Calu3 (cell line): ENCODE results near the gene SURF6. TPM values are rescaled to one million over a fixed set of nuclear protein-coding genes. Genes with fewer than 3 reads are reported as not detected.
A peak's percentile ranks its signal among the peaks of the same experiment; 100 is the strongest.
"Not testable (repeated sequence)": the region's sequence is repeated elsewhere in the genome, so short reads cannot be mapped to it uniquely, and the experiment has no call there.

Experiments used
- BruUV-seq: library from RNA; stranded (reverse); fragments of 400-500 nt; replicated peaks from 2 replicates; lab custom pipeline; 2021; lab: Mats Ljungman, UMichigan
- CTCF ChIA-PET: fragments of 300-600 bp; sonication (Branson Sonifier 250); formaldehyde crosslinking; loops from one replicate; lab custom pipeline; 2022; ENCODE audit warnings: antibody characterized with exemption; lab: Charles Lee
- DNase-seq: peaks from one replicate; pipeline ENCODE4 v3.0.0; 2022
- H3K27ac Mint-ChIP-seq: one replicate; pipeline ENCODE4 v1.8.0; 2022; ENCODE audit warnings: mixed read lengths; ENCODE audit not compliant: unreplicated experiment
- H3K27me3 Mint-ChIP-seq: one replicate; pipeline ENCODE4 v1.8.0; 2022; ENCODE audit warnings: mixed read lengths; ENCODE audit not compliant: unreplicated experiment
- H3K36me3 Mint-ChIP-seq: one replicate; pipeline ENCODE4 v1.8.0; 2022; ENCODE audit warnings: mild to moderate bottlenecking, moderate library complexity, mixed read lengths; ENCODE audit not compliant: insufficient read depth, unreplicated experiment
- H3K4me1 Mint-ChIP-seq: one replicate; pipeline ENCODE4 v1.8.0; 2022; ENCODE audit warnings: mild to moderate bottlenecking, low read depth, mixed read lengths; ENCODE audit not compliant: unreplicated experiment
- H3K4me3 Mint-ChIP-seq: one replicate; pipeline ENCODE4 v1.8.0; 2022; ENCODE audit warnings: mild to moderate bottlenecking, low read depth, moderate library complexity, mixed read lengths; ENCODE audit not compliant: unreplicated experiment
- H3K9me3 Mint-ChIP-seq: one replicate; pipeline ENCODE4 v1.8.0; 2022; ENCODE audit warnings: low read depth, mixed read lengths; ENCODE audit not compliant: unreplicated experiment
- intact Hi-C: fragments of 100-400 bp; cut with micrococcal nuclease; formaldehyde crosslinking; loops from one replicate; pipeline ENCODE4 v1.10.0; 2022; ENCODE audit not compliant: unreplicated experiment
- total RNA-seq: library from RNA; stranded (reverse); gene quantifications from 2 replicates; pipeline ENCODE4 v1.2.3, GENCODE V29; 2022
- TF ChIP-seq, protein P1 (sequence below): fragments of 200-600 bp; IDR thresholded peaks from one replicate; pipeline ENCODE4 v1.8.0; 2022; ENCODE audit warnings: antibody characterized with exemption; ENCODE audit not compliant: unreplicated experiment

Gene SURF6
- total RNA-seq, 1 experiment from 2014 or later, result 20.4 TPM

DNA sequence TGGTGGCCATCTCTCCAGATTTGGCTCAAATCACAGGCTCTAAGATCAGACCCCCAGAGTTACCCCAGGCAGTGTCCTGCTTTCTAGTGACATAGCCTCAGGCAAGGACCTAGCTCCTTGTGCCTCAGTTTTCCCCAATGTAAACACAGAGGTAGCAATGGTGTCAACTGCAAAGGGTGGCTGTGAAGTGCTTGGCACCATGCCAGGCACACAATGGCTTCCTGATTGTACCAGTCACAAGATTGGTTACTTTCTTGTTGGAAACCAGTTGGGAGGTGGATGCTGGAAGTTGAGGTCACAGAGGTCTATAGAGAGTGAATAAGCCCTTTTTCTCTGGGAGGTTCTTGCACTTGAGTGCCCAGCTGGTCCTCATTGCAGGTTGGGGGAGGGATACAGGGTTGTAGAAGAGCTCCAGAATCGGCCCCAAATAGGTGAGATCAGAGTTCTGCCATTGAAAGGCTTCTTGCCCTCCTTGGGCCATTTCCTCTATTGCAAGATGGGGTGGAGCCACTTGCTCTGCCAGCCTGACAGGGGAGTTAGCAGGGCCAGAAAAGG lies 42.5 kb upstream of the SURF6 start:
- no peak overlapping the region for H3K27ac Mint-ChIP-seq
- no peaks in the 10 kb centered on the region for H3K9me3 Mint-ChIP-seq
- CTCF ChIA-PET, result interaction anchor here (0.9 kb wide), 1 partner anchor 48 kb away, joined by 3 read pairs; no protein-coding TSS in a partner anchor
- BruUV-seq, result no TSS peak
- peaks cover 18% of the 10 kb centered on the region for H3K36me3 Mint-ChIP-seq
- H3K4me3 Mint-ChIP-seq, result no peak overlapping the region
- no peaks in the 10 kb centered on the region for H3K27me3 Mint-ChIP-seq
- intact Hi-C loops, result no loop called here
- DNase-seq, result no peak
- TF ChIP-seq, protein P1, sequence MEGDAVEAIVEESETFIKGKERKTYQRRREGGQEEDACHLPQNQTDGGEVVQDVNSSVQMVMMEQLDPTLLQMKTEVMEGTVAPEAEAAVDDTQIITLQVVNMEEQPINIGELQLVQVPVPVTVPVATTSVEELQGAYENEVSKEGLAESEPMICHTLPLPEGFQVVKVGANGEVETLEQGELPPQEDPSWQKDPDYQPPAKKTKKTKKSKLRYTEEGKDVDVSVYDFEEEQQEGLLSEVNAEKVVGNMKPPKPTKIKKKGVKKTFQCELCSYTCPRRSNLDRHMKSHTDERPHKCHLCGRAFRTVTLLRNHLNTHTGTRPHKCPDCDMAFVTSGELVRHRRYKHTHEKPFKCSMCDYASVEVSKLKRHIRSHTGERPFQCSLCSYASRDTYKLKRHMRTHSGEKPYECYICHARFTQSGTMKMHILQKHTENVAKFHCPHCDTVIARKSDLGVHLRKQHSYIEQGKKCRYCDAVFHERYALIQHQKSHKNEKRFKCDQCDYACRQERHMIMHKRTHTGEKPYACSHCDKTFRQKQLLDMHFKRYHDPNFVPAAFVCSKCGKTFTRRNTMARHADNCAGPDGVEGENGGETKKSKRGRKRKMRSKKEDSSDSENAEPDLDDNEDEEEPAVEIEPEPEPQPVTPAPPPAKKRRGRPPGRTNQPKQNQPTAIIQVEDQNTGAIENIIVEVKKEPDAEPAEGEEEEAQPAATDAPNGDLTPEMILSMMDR, result no peak
- peaks cover 9% of the 10 kb centered on the region for H3K4me1 Mint-ChIP-seq

DNA sequence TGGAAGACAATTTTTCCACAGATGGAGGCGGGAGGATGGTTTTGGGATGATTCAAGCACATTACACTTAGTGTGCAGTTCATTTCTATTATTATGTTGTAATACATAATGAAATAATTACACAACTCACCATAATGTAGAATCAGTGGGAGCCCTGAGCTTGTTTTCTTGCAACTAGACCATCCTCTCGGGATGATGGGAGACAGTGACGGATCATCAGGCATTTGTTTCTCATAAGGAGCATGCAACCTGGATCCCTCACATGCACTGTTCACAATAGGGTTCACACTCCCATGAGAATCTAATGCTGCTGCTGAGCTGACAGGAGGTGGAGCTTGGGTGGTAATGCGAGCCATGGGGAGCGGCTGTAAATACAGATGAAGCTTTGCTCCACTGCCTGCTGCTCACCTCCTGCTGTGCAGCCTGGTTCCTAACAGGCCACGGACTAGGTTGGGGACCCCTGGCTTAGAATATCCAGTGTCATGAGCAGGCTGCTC lies 41.8 kb upstream of the SURF6 start:
- BruUV-seq, result no TSS peak
- Mint-ChIP-seq H3K27me3 (no peaks in the 10 kb centered on the region), H3K27ac (no peak overlapping the region), H3K4me3 (no peak overlapping the region), H3K36me3 (peaks cover 24% of the 10 kb centered on the region), H3K4me1 (peaks cover 9% of the 10 kb centered on the region), H3K9me3 (no peaks in the 10 kb centered on the region)
- intact Hi-C loops, result no loop called here
- DNase-seq, result peak; percentile 22
- CTCF ChIA-PET, result interaction anchor here (0.9 kb wide), 1 partner anchor 47 kb away, joined by 3 read pairs; no protein-coding TSS in a partner anchor
- TF ChIP-seq, protein P1, result no peak

DNA sequence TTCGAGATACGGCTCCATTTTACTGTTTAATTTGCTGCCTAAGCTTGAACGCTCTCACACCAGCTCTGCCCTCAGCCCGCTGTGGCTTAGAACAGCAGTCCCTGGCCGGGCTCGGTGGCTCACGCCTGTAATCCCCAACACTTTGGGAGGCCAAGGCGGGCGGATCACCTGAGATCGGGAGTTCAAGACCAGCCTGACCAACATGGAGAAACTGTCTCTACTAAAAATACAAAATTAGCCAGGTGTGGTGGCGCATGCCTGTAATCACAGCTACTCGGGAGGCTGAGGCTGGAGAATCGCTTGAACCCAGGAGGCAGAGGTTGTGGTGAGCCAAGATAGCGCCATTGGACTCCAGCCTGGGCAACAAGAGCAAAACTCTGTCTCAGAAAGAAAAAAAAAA lies 41.3 kb upstream of the SURF6 start:
- DNase-seq, H3K27ac Mint-ChIP-seq, H3K9me3 Mint-ChIP-seq, H3K27me3 Mint-ChIP-seq, H3K4me3 Mint-ChIP-seq, intact Hi-C loops, H3K4me1 Mint-ChIP-seq, BruUV-seq: not testable (repeated sequence)
- H3K36me3 Mint-ChIP-seq, result peaks cover 24% of the 10 kb centered on the region
- CTCF ChIA-PET, result interaction anchor here (0.9 kb wide), 1 partner anchor 46 kb away, joined by 3 read pairs; no protein-coding TSS in a partner anchor

DNA sequence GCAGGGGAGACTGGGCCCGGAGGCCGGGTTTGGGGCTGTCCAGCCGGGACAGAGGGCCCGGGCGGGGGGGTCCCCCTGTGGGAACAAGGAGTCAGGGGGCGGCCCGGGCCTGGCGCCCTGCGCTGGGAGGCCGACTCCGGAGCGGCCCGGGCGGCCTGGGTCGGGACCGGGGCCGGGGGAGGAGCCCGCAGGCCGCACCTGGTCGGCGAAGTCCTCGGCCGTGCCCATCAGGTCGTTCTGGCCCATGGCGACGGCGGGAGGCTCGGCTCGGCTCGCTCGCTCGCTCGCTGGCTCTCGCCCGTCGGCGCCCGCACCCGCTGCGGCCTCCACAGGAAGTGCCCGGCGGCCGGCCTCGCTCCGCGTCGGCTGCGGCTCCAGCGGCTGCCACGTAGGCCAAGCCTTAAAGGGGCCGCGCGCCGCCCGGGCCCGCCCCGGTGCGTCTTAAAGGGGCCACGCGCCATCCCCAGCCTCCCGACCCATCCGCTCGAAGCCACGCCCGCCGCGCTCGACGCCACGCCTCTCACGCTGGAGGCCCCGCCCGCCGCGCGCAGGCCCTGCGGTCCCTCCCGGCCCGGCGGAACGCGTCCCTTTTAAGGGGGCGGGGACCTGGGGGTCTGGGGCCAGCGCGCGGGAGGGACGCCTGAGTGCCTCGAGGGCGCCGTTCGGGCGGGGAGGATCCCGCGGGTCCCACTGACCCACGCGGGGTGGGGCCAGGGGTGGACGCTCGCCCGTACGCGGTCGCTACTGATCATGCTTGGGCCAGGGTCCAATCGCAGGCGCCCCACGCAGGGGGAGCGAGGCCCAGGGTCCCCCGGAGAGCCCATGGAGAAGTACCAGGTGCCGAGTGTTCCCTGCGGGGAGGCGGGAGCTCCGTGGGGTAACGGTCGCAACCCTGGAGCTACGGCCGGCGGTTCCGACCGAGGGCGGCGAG lies 40.0 kb upstream of the SURF6 start, which contains the start of the genes STKLD1 and SURF4:
Gene STKLD1 (plus strand): TSS at position 643 of the 931 bp plus-strand sequence. CDS start 108 bp downstream, at position 751.
Gene SURF4 (minus strand): TSS at position 337 of the 931 bp plus-strand sequence. CDS start 91 bp downstream, at position 246.
- H3K27me3 Mint-ChIP-seq, result no peaks in the 10 kb centered on the region
- no peaks in the 10 kb centered on the region for H3K9me3 Mint-ChIP-seq
- intact Hi-C loops, result loop anchor here (2.0 kb wide), 1 partner anchor 19 kb away; the partner anchor contains the start of genes SURF1 and SURF2
- H3K4me1 Mint-ChIP-seq, result peaks cover 9% of the 10 kb centered on the region
- TF ChIP-seq, protein P1, result no peak
- DNase-seq, result peak; percentile 93
- H3K27ac Mint-ChIP-seq, result peak within 1 kb of the TSS; percentile 88
- peaks cover 32% of the 10 kb centered on the region for H3K36me3 Mint-ChIP-seq
- CTCF ChIA-PET, result no interaction called here
- no TSS peak for BruUV-seq
- peak within 1 kb of the TSS; percentile 89 for H3K4me3 Mint-ChIP-seq
